Measurements from ENCODE around the gene CRACR2A.

GRCh38 chr12:3630621-3631271 lies 122.2 kb downstream of the CRACR2A start:
- no peak for TF ChIP-seq POLR2A (IDR thresholded peaks at IDR 0.05)
- no peak for TF ChIP-seq CTCF (IDR thresholded peaks at IDR 0.05)
- TF ChIP-seq POLR2AphosphoS5 (IDR thresholded peaks at IDR 0.05; ENCODE audit: insufficient read depth in 1 of 2, low read depth in 1 of 2), result no peak
